RWPE2 (cell line): ENCODE data around the gene ZFAND3.

Source experiments
- ATAC-seq: fragments of 200-7000 bp; cut with Tn5 transposase; 3 replicates; pipeline ENCODE4 v1.9.1; 2021; ENCODE audit warnings: low read depth
- DNase-seq: peaks from one replicate; pipeline ENCODE4 v3.0.0-alpha.2; 2020; ENCODE audit warnings: low spot score
- H3K27ac ChIP-seq: fragments of 450-650 bp; 2 replicates; pipeline ENCODE4 v1.5.1; 2017; ENCODE audit warnings: mild to moderate bottlenecking; ENCODE audit not compliant: poor library complexity, severe bottlenecking
- H3K27me3 ChIP-seq: fragments of 250-450 bp; sonication (Bioruptor Pico); 2 replicates; pipeline ENCODE4 v1.5.1; 2021; ENCODE audit warnings: mild to moderate bottlenecking, moderate library complexity; ENCODE audit not compliant: insufficient read depth, poor library complexity, severe bottlenecking
- H3K36me3 ChIP-seq: fragments of 250-450 bp; sonication (Bioruptor Pico); 2 replicates; pipeline ENCODE4 v1.5.1; 2020; ENCODE audit warnings: low read depth, mild to moderate bottlenecking, moderate library complexity
- H3K4me1 ChIP-seq: fragments of 250-450 bp; sonication (Bioruptor Pico); 2 replicates; pipeline ENCODE4 v1.5.1; 2021; ENCODE audit warnings: mild to moderate bottlenecking, moderate library complexity; ENCODE audit not compliant: insufficient read depth, poor library complexity, severe bottlenecking
- H3K4me3 ChIP-seq: fragments of 250-450 bp; sonication (Bioruptor Pico); 2 replicates; pipeline ENCODE4 v1.5.1; 2021; ENCODE audit warnings: mild to moderate bottlenecking, moderate library complexity; ENCODE audit not compliant: severe bottlenecking
- H3K9me3 ChIP-seq: fragments of 250-450 bp; sonication (Bioruptor Pico); 2 replicates; pipeline ENCODE4 v1.5.1; 2021; ENCODE audit warnings: mild to moderate bottlenecking, moderate library complexity; ENCODE audit not compliant: severe bottlenecking
- CTCF ChIP-seq: fragments of 450-650 bp; IDR thresholded peaks from one replicate; pipeline ENCODE4 v1.5.1; 2017; ENCODE audit warnings: mild to moderate bottlenecking, moderate library complexity; ENCODE audit not compliant: poor library complexity, severe bottlenecking

The ZFAND3 gene

GRCh38 chr6:38034274-38034914 lies 214.9 kb downstream of the ZFAND3 start:
- peaks cover 11% of the 10 kb centered on the region for H3K4me1 ChIP-seq
- no peak overlapping the region for H3K4me3 ChIP-seq
- H3K9me3 ChIP-seq = no peaks in the 10 kb centered on the region
- no peaks in the 10 kb centered on the region for H3K27me3 ChIP-seq
- no peak for DNase-seq
- H3K27ac ChIP-seq = no peak overlapping the region
- peak; percentile 86 for TF ChIP-seq CTCF
- peak; percentile 44; the same call in 2 of the 3 replicates for ATAC-seq
- no peaks in the 10 kb centered on the region for H3K36me3 ChIP-seq

- no peak overlapping the region for H3K27ac ChIP-seq
- H3K4me3 ChIP-seq = no peak overlapping the region
- no peak for ATAC-seq
- peaks cover 11% of the 10 kb centered on the region for H3K4me1 ChIP-seq
- DNase-seq = no peak
- H3K9me3 ChIP-seq = no peaks in the 10 kb centered on the region
- H3K36me3 ChIP-seq = no peaks in the 10 kb centered on the region
- TF ChIP-seq CTCF = no peak
- no peaks in the 10 kb centered on the region for H3K27me3 ChIP-seq
Observed at GRCh38 chr6:38035478-38035877, 216.0 kb downstream of the ZFAND3 start.

GRCh38 chr6:38039502-38039901 lies 220.0 kb downstream of the ZFAND3 start:
- H3K4me1 ChIP-seq = peaks cover 11% of the 10 kb centered on the region
- H3K9me3 ChIP-seq = no peaks in the 10 kb centered on the region
- H3K27me3 ChIP-seq = no peaks in the 10 kb centered on the region
- no peaks in the 10 kb centered on the region for H3K36me3 ChIP-seq
- no peak overlapping the region for H3K27ac ChIP-seq
- no peak overlapping the region for H3K4me3 ChIP-seq
- no peak for TF ChIP-seq CTCF
- ATAC-seq = no peak
- no peak for DNase-seq

- DNase-seq (no peak), ATAC-seq (no peak)
- Histone ChIP-seq H3K27ac (no peak overlapping the region), H3K9me3 (no peaks in the 10 kb centered on the region), H3K36me3 (no peaks in the 10 kb centered on the region), H3K27me3 (no peaks in the 10 kb centered on the region), H3K4me3 (no peak overlapping the region), H3K4me1 (peaks cover 9% of the 10 kb centered on the region)
- TF ChIP-seq CTCF = no peak
Observed at GRCh38 chr6:38040254-38040653, 220.7 kb downstream of the ZFAND3 start.

GRCh38 chr6:38043259-38043753 lies 223.8 kb downstream of the ZFAND3 start:
- Histone ChIP-seq H3K4me1 (peaks cover 3% of the 10 kb centered on the region), H3K36me3 (no peaks in the 10 kb centered on the region), H3K9me3 (no peaks in the 10 kb centered on the region), H3K27ac (no peak overlapping the region), H3K4me3 (no peak overlapping the region), H3K27me3 (no peaks in the 10 kb centered on the region)
- DNase-seq (no peak), ATAC-seq (no peak)
- no peak for TF ChIP-seq CTCF
